B cell (primary cell): ENCODE measurements around the gene GEMIN4. TPM values are rescaled to one million over a fixed set of nuclear protein-coding genes. Genes with fewer than 3 reads are reported as not detected.

Experiments used
- ATAC-seq: fragments of 200-7000 bp; cut with Tn5 transposase; one replicate; pipeline ENCODE4 v1.10.0; 2021; ENCODE audit warnings: low read depth, mild to moderate bottlenecking, moderate number of reproducible peaks, moderate library complexity
- CTCF ChIA-PET: fragments of 350-600 bp; sonication (Branson Sonifier 250); formaldehyde crosslinking; loops from one replicate; lab custom pipeline; 2021; ENCODE audit warnings: antibody characterized with exemption, inconsistent platforms; lab: Charles Lee
- POLR2A ChIA-PET: fragments of 350-600 bp; sonication (Branson Sonifier 250); formaldehyde crosslinking; loops from one replicate; lab custom pipeline; 2021; ENCODE audit warnings: antibody characterized with exemption; lab: Charles Lee
- DNase-seq: peaks from one replicate; pipeline ENCODE4 v3.0.0; 2013
- H2AFZ ChIP-seq: 2 replicates; pipeline ENCODE4 v1.6.1; 2012; ENCODE audit warnings: mild to moderate bottlenecking, low read depth, low read length; ENCODE audit not compliant: insufficient read depth, poor library complexity, severe bottlenecking
- H3K27ac ChIP-seq, 2 donors: 1 replicate in 1 of 2; 2 replicates in 1 of 2; pipeline ENCODE4 v1.5.1; 2012 to 2013; ENCODE audit warnings: low read length in 2 of 2, mild to moderate bottlenecking in 2 of 2, moderate library complexity in 1 of 2
- H3K27me3 ChIP-seq, 4 experiments: fragments of 200-600 bp in 1 of 4; sonication (generic) in 1 of 4; replicated peaks in 1 of 4; 1 replicate in 2 of 4; 2 replicates in 2 of 4; pipeline versions ENCODE4 v1.6.1 to v1.7.0; 2013 to 2016; ENCODE audit warnings: low read length in 3 of 4, mild to moderate bottlenecking in 2 of 4, mixed read lengths in 1 of 4, moderate library complexity in 1 of 4; ENCODE audit not compliant: insufficient read depth in 4 of 4, control insufficient read depth in 3 of 4; ENCODE audit errors: control extremely low read depth in 1 of 4
- H3K36me3 ChIP-seq, 2 experiments: replicated peaks in 1 of 2; 1 replicate in 1 of 2; 2 replicates in 1 of 2; pipeline versions ENCODE4 v1.6.1 to v1.7.1; 2013; ENCODE audit warnings: low read length in 1 of 2; ENCODE audit not compliant: insufficient read depth in 2 of 2, control insufficient read depth in 1 of 2; ENCODE audit errors: control extremely low read depth in 1 of 2, extremely low read depth in 1 of 2
- H3K4me1 ChIP-seq, 2 donors: fragments of 200-600 bp in 1 of 2; sonication (generic) in 1 of 2; 1 replicate in 1 of 2; 2 replicates in 1 of 2; pipeline versions ENCODE4 v1.5.1 to v1.6.1; 2013 to 2017; ENCODE audit warnings: low read length in 2 of 2; ENCODE audit not compliant: control insufficient read depth in 2 of 2, insufficient read depth in 2 of 2
- H3K4me2 ChIP-seq: replicated peaks from 2 replicates; pipeline ENCODE3; 2012; ENCODE audit warnings: mild to moderate bottlenecking, low read depth, low read length; ENCODE audit not compliant: poor library complexity, severe bottlenecking
- H3K4me3 ChIP-seq, 5 experiments: fragments of 200-600 bp in 1 of 5; sonication (generic) in 1 of 5; 1 replicate in 3 of 5; 2 replicates in 2 of 5; pipeline versions ENCODE4 v1.5.1 to v1.7.0; 2011 to 2016; ENCODE audit warnings: low read length in 4 of 5, mild to moderate bottlenecking in 4 of 5, low read depth in 2 of 5, control low read depth in 1 of 5, moderate library complexity in 1 of 5; ENCODE audit not compliant: insufficient read depth in 1 of 5; ENCODE audit errors: control extremely low read depth in 1 of 5, extremely low read depth in 1 of 5
- H3K79me2 ChIP-seq: fragments of 200-600 bp; sonication (generic); one replicate; pipeline ENCODE4 v1.6.0; 2016; ENCODE audit warnings: low read length; ENCODE audit not compliant: control insufficient read depth, insufficient read depth
- H3K9ac ChIP-seq: fragments of 200-600 bp; sonication (generic); 2 replicates; pipeline ENCODE4 v1.6.1; 2017; ENCODE audit warnings: mild to moderate bottlenecking, low read length, moderate library complexity
- H3K9me3 ChIP-seq, 3 donors: one replicate each; pipeline versions ENCODE4 v1.6.1 to v1.7.1; 2013; ENCODE audit warnings: low read length in 2 of 3; ENCODE audit not compliant: control insufficient read depth in 2 of 3, insufficient read depth in 1 of 3; ENCODE audit errors: control extremely low read depth in 1 of 3
- H4K20me1 ChIP-seq: 2 replicates; pipeline ENCODE4 v1.6.0; 2012; ENCODE audit warnings: mild to moderate bottlenecking, low read length; ENCODE audit not compliant: insufficient read depth, control insufficient read depth, poor library complexity, severe bottlenecking
- H3K27ac Mint-ChIP-seq: one replicate; pipeline ENCODE4 v1.8.0; 2021; ENCODE audit warnings: mixed read lengths
- H3K27me3 Mint-ChIP-seq: one replicate; pipeline ENCODE4 v1.8.0; 2021; ENCODE audit warnings: mixed read lengths
- H3K4me1 Mint-ChIP-seq: one replicate; pipeline ENCODE4 v1.8.0; 2021; ENCODE audit warnings: mixed read lengths
- H3K4me3 Mint-ChIP-seq: one replicate; pipeline ENCODE4 v1.8.0; 2021; ENCODE audit warnings: mixed read lengths
- H3K9me3 Mint-ChIP-seq: one replicate; pipeline ENCODE4 v1.8.0; 2022; ENCODE audit warnings: mixed read lengths; ENCODE audit not compliant: insufficient read depth
- CTCF ChIP-seq: fragments of 200-600 bp; IDR thresholded peaks from one replicate; pipeline ENCODE4 v1.8.0; 2022; ENCODE audit warnings: antibody characterized with exemption, mild to moderate bottlenecking
- EZH2 ChIP-seq: IDR thresholded peaks from 2 replicates; pipeline ENCODE4 v1.6.1; 2012; ENCODE audit warnings: borderline replicate concordance, low read depth, mild to moderate bottlenecking, moderate library complexity, low read length; ENCODE audit not compliant: insufficient read depth, poor library complexity, severe bottlenecking
- WGBS: methylation state at CpG from one replicate; pipeline ENCODE4 v1.1.5; 2013; ENCODE audit warnings: missing lambda C conversion rate; ENCODE audit not compliant: insufficient coverage; 5-methylcytosine and 5-hydroxymethylcytosine counted together
- intact Hi-C: fragments of 100-400 bp; cut with micrococcal nuclease; formaldehyde crosslinking; loops from one replicate; pipeline ENCODE4 v1.10.0; 2022
- polyA plus RNA-seq: library from polyadenylated mRNA; depleted of rRNA; stranded (reverse); fragments of >200 nt; gene quantifications from 2 replicates; pipeline ENCODE4 v1.2.3, GENCODE V29; 2012
- total RNA-seq, 2 donors: library from RNA; stranded (reverse); fragments of 120-200 nt in 1 of 2; gene quantifications; 1 replicate in 1 of 2; 2 replicates in 1 of 2; pipeline versions ENCODE4 v1.2.3 to v1.2.4, GENCODE V29; 2013 to 2022

GEMIN4 gene
- total and polyA plus RNA-seq, 2 donors (not counting 1 experiment from before 2014, with no cell fraction given) = 25.6 to 26.1 TPM

- TF ChIP-seq EZH2 (no peak), CTCF (no peak)
Observed at GRCh38 chr17:751269-752001, 629 bp downstream of the GEMIN4 start.

More at GRCh38 chr17:751269-752001, 629 bp downstream of the GEMIN4 start:
- H3K79me2 ChIP-seq = peaks cover 40% of the 10 kb centered on the region
- 1% methylated on average over 49 of the region's 49 CpGs for WGBS
- peaks cover 20% of the 10 kb centered on the region for H4K20me1 ChIP-seq
- H3K27me3 ChIP-seq = no peaks in the 10 kb centered on the region
- peak overlapping the region; percentile 29 to 87 for H3K27ac ChIP-seq
- Mint-ChIP-seq H3K27ac (peak overlapping the region; percentile 90), H3K4me1 (peaks cover 38% of the 10 kb centered on the region), H3K27me3 (no peaks in the 10 kb centered on the region), H3K9me3 (no peaks in the 10 kb centered on the region), H3K4me3 (peak overlapping the region; percentile 96)
- peaks cover 18 to 27% of the 10 kb centered on the region in 2 donors for H3K4me1 ChIP-seq
- H3K9ac ChIP-seq = peak overlapping the region; percentile 95
- POLR2A ChIA-PET = interaction anchor here (2.5 kb wide), 1 partner anchor 36 kb away, joined by 15 read pairs; the partner anchor contains the start of gene VPS53
- CTCF ChIA-PET = interaction anchor here (0.6 to 3.2 kb wide), 4 partner anchors 10 to 339 kb away, joined by 3 to 9 read pairs (median 6); partner anchors contain the start of gene TIMM22
- ATAC-seq = peak; percentile 22
- peak overlapping the region; percentile 66 to 89 (median 81) for H3K4me3 ChIP-seq
- intact Hi-C loops = loop anchor here (1.0 to 2.0 kb wide), 6 partner anchors 11 to 339 kb away; partner anchors contain the start of genes GLOD4, MRM3, TLCD3A and VPS53
- H3K4me2 ChIP-seq = peak overlapping the region; percentile 100
- peak; percentile 80 for DNase-seq
- no peaks in the 10 kb centered on the region for H3K9me3 ChIP-seq
- peak overlapping the region; percentile 100 for H2AFZ ChIP-seq
- H3K36me3 ChIP-seq = peaks cover 0 to 16% of the 10 kb centered on the region in 2 experiments
